HepG2 (cell line): ENCODE results near the gene GABRG3. TPM values are rescaled to one million over a fixed set of nuclear protein-coding genes. Genes with fewer than 3 reads are reported as not detected.

Source experiments
- ATAC-seq: fragments of 200-7000 bp; cut with Tn5 transposase; 3 replicates; pipeline ENCODE4 v1.9.1; 2020; ENCODE audit warnings: mild to moderate bottlenecking, moderate library complexity
- BruUV-seq: library from RNA; stranded (reverse); fragments of 400-500 nt; replicated peaks from 2 replicates; lab custom pipeline; 2021; lab: Mats Ljungman, UMichigan
- CTCF ChIA-PET: fragments of 300-600 bp; formaldehyde crosslinking; extraction: SDS; loops from one replicate; lab custom pipeline; 2021; ENCODE audit warnings: low total read pairs, inconsistent platforms, low intra/inter-chr PET ratio; lab: Yijun Ruan, JAX
- POLR2A ChIA-PET: fragments of 350-600 bp; sonication (Branson Sonifier 250); formaldehyde crosslinking; loops from one replicate; lab custom pipeline; 2020; ENCODE audit warnings: antibody characterized with exemption, inconsistent platforms; lab: Yijun Ruan, JAX
- DNase-seq: peaks from one replicate; pipeline ENCODE4 v3.0.0-alpha.2; 2015; ENCODE audit warnings: low spot score
- FAIRE-seq: peaks from 3 replicates; lab custom pipeline; 2011; peaks lifted over from hg19 to GRCh38; lab: Jason Lieb, UNC
- H2AFZ ChIP-seq: one replicate; pipeline ENCODE4 v1.6.1; 2011; ENCODE audit warnings: low read length, inconsistent platforms
- H3K27ac ChIP-seq: fragments of 300-600 bp; 3 replicates; pipeline ENCODE4 v1.8.0; 2011; ENCODE audit warnings: mixed run types, mild to moderate bottlenecking, mixed read lengths, low read length, inconsistent platforms; ENCODE audit not compliant: insufficient read depth; ENCODE audit errors: extremely low read length
- H3K27me3 ChIP-seq, 2 experiments: fragments of 200-600 bp in 1 of 2; 2 replicates in 1 of 2; 3 replicates in 1 of 2; pipeline versions ENCODE4 v1.6.0 to v1.8.0; 2011; ENCODE audit warnings: low read length in 2 of 2, mild to moderate bottlenecking in 2 of 2, moderate library complexity in 2 of 2, inconsistent platforms in 1 of 2; ENCODE audit not compliant: insufficient read depth in 2 of 2, control insufficient read depth in 1 of 2
- H3K36me3 ChIP-seq, 2 experiments: fragments of 200-600 bp in 1 of 2; replicated peaks in 1 of 2; 2 replicates in 1 of 2; 3 replicates in 1 of 2; pipeline versions ENCODE4 v1.5.1 to v1.8.0; 2011; ENCODE audit warnings: low read length in 2 of 2, inconsistent platforms in 1 of 2; ENCODE audit not compliant: insufficient read depth in 2 of 2, control insufficient read depth in 1 of 2
- H3K4me1 ChIP-seq: 2 replicates; pipeline ENCODE4 v1.5.1; 2012; ENCODE audit warnings: low read length, inconsistent platforms; ENCODE audit not compliant: insufficient read depth
- H3K4me2 ChIP-seq: 2 replicates; pipeline ENCODE4 v1.6.0; 2011; ENCODE audit warnings: low read depth, low read length, inconsistent platforms
- H3K4me3 ChIP-seq, 3 experiments: fragments of 200-600 bp in 1 of 3; sonication (generic), shearing (Covaris generic) in 1 of 3; replicated peaks in 1 of 3; 2 replicates each; pipeline ENCODE4 v1.5.1; 2011 to 2016; ENCODE audit warnings: low read length in 3 of 3, inconsistent platforms in 2 of 3, low read depth in 2 of 3, mild to moderate bottlenecking in 2 of 3, control low read depth in 1 of 3, mixed read lengths in 1 of 3; ENCODE audit not compliant: insufficient read depth in 1 of 3
- H3K79me2 ChIP-seq: one replicate; pipeline ENCODE4 v1.6.1; 2011; ENCODE audit warnings: low read length, inconsistent platforms; ENCODE audit not compliant: insufficient read depth
- H3K9ac ChIP-seq: 2 replicates; pipeline ENCODE4 v1.6.0; 2011; ENCODE audit warnings: mild to moderate bottlenecking, low read depth, low read length, inconsistent platforms; ENCODE audit not compliant: insufficient read depth
- H3K9me3 ChIP-seq: 2 replicates; pipeline ENCODE4 v1.5.1; 2012; ENCODE audit warnings: mild to moderate bottlenecking, low read length
- H4K20me1 ChIP-seq: 2 replicates; pipeline ENCODE4 v1.6.0; 2011; ENCODE audit warnings: inconsistent platforms, mild to moderate bottlenecking, low read length, moderate library complexity; ENCODE audit not compliant: insufficient read depth
- BHLHE40 ChIP-seq: IDR thresholded peaks from 2 replicates; pipeline ENCODE4 v1.6.1; 2011; ENCODE audit warnings: low read length, improper control_type of control experiment
- CEBPB ChIP-seq: IDR thresholded peaks from 2 replicates; pipeline ENCODE4 v1.6.1; 2011; ENCODE audit warnings: low read depth, low read length, improper control_type of control experiment, borderline replicate concordance
- CTCF ChIP-seq: sonication (generic); formaldehyde crosslinking; IDR thresholded peaks from 2 replicates; pipeline ENCODE4 v1.5.0; 2020; ENCODE audit warnings: mild to moderate bottlenecking, missing genetic modification reagents, moderate library complexity
- FOXA1 ChIP-seq, 2 experiments: fragments of 450-650 bp in 1 of 2; sonication (generic) in 1 of 2; formaldehyde crosslinking in 1 of 2; IDR thresholded peaks; 2 replicates each; pipeline versions ENCODE4 v1.4.0 to v1.6.1; 2016 to 2020; ENCODE audit warnings: missing genetic modification reagents in 1 of 2
- HNF4A ChIP-seq: sonication (generic); formaldehyde crosslinking; IDR thresholded peaks from 2 replicates; pipeline ENCODE4 v1.4.0; 2020; ENCODE audit warnings: missing genetic modification reagents
- RBAK ChIP-seq: sonication (generic); formaldehyde crosslinking; IDR thresholded peaks from 2 replicates; pipeline ENCODE4 v1.5.1; 2020; ENCODE audit warnings: mild to moderate bottlenecking, missing genetic modification reagents
- SP2 ChIP-seq: sonication (generic); formaldehyde crosslinking; IDR thresholded peaks from 2 replicates; pipeline ENCODE4 v1.5.1; 2020; ENCODE audit warnings: mild to moderate bottlenecking, missing genetic modification reagents
- USF2 ChIP-seq, 2 experiments: sonication (generic) in 1 of 2; formaldehyde crosslinking in 1 of 2; IDR thresholded peaks; 2 replicates each; pipeline versions ENCODE4 v1.5.1 to v1.6.1; 2011 to 2020; ENCODE audit warnings: borderline replicate concordance in 1 of 2, low read depth in 1 of 2, low read length in 1 of 2, mild to moderate bottlenecking in 1 of 2, missing genetic modification reagents in 1 of 2, moderate library complexity in 1 of 2
- ZNF12 ChIP-seq: sonication (generic); formaldehyde crosslinking; IDR thresholded peaks from 2 replicates; pipeline ENCODE4 v1.5.0; 2020; ENCODE audit warnings: missing genetic modification reagents
- ZNF317 ChIP-seq: sonication (generic); formaldehyde crosslinking; IDR thresholded peaks from 2 replicates; pipeline ENCODE4 v1.5.0; 2020; ENCODE audit warnings: mild to moderate bottlenecking, missing genetic modification reagents
- ZNF720 ChIP-seq: sonication (generic); formaldehyde crosslinking; IDR thresholded peaks from 2 replicates; pipeline ENCODE4 v1.4.0; 2020; ENCODE audit warnings: missing genetic modification reagents
- WGBS: methylation state at CpG from one replicate; pipeline ENCODE4 v1.1.6; 2017; ENCODE audit warnings: low lambda C conversion rate; 5-methylcytosine and 5-hydroxymethylcytosine counted together
- in situ Hi-C: cut with HindIII; loops from 2 replicates; pipeline ENCODE4 v1.10.0; 2017; ENCODE audit warnings: low pct_unique_long_range_greater_than_20kb; ENCODE audit not compliant: extremely low pct_ligation_motif_present
- intact Hi-C: fragments of 100-400 bp; cut with micrococcal nuclease; formaldehyde crosslinking; loops from one replicate; pipeline ENCODE4 v1.10.0; 2022; ENCODE audit not compliant: unreplicated experiment
- polyA plus RNA-seq, 8 experiments: library from polyadenylated mRNA; depleted of rRNA in 3 of 8; stranded (reverse) in 7 of 8; unstranded in 1 of 8; fragments of >200 nt; fragmentation: Illumina TruSeq in 4 of 8; extraction: Trizol in 4 of 8; gene quantifications; 2 replicates each; pipeline versions ENCODE4 v1.2.1 to v1.2.3, GENCODE V29; 2011 to 2016; ENCODE audit warnings: low read depth in 4 of 8, missing spikeins in 1 of 8, mixed read lengths in 1 of 8; ENCODE audit not compliant: insufficient read depth in 1 of 8
- total RNA-seq, 5 experiments: library from RNA; depleted of rRNA; stranded (reverse); fragments of >200 nt; fragmentation: Illumina TruSeq; extraction: Trizol; gene quantifications; 2 replicates each; pipeline ENCODE4 v1.2.3, GENCODE V29; 2016; ENCODE audit warnings: low read depth in 1 of 5

GABRG3 gene
- total and polyA plus RNA-seq, 2 of the 13 experiments (the other 11 are each of a cell fraction or from before 2014, with no cell fraction given) = not detected

DNA sequence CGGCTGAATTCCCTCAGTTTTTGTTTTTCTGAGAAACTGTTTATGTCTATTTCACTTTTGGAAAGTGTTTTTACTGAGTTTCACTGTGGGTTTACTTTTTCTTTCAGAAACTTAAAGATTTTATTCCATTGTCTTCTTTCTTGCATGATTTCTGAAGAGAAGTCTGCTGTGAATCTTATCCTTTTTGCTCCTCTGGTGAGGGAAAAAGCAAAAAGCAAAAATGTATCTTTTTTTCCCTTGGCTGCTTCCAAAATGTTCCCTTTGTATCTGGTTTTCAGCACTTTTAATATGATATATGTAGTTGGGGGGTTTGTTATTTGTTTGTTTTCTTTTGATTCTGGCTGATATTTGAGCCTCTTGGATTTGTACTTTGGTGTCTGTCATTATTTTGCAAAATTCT is 538.0 kb downstream of the GABRG3 start:
- Histone ChIP-seq H3K4me2 (no peak overlapping the region), H3K4me1 (no peaks in the 10 kb centered on the region), H3K27ac (no peak overlapping the region), H4K20me1 (no peaks in the 10 kb centered on the region), H3K9me3 (peaks cover 68% of the 10 kb centered on the region), H3K79me2 (no peaks in the 10 kb centered on the region), H3K4me3 (no peak overlapping the region), H3K9ac (no peak overlapping the region)
- intact Hi-C loops = no loop called here
- DNase-seq = no peak
- in situ Hi-C loops = no loop called here
- 0% methylated on average over 1 of the region's 1 CpG for WGBS
- CTCF ChIA-PET = no interaction called here
- no peak for TF ChIP-seq ZNF720
- peak; percentile 96 for TF ChIP-seq ZNF317 (CRISPR knock-in tag)
- TF ChIP-seq, all 625 proteins: peak for 1
- Histone ChIP-seq H3K36me3 (no peaks in the 10 kb centered on the region), H2AFZ (no peak overlapping the region), H3K27me3 (no peaks in the 10 kb centered on the region)
- FAIRE-seq (no peak), ATAC-seq (no peak)
- BruUV-seq = no TSS peak
- POLR2A ChIA-PET = no interaction called here

DNA sequence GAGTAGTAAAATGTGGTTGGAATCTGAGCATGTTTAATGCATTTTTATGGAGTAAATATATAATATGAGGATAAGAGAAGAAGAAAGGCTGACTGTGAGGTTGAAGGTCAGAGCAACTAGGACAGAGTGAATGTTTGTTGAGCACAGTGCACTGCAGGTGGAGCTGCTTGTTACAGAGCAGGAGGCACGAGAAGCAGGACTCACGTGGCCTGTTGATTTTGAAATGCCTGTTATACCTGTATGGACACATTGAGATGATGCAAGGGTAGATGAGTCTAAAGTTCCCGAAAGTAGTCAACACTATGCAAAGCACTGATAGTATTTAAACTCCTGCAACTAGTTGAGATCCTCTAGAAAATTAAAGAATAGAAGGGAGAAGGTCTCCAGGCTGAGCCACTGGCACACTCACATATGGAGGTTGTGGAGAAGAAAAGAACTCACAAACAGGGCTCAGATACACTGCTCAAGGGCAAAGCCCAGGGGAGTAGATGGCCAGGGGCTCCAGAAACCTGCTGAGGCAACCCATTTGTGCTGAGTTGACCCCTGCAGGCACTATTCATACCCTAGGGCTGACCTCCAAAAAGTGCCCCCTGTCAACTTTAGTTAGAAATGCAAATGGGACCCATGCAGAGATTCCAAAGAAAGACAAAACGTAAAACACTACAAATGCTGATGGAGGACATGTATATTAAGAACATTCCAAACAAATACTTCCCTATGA is 541.5 kb downstream of the GABRG3 start:
- DNase-seq (peak; percentile 1), ATAC-seq (peak; percentile 58; the same call in 2 of the 3 replicates), FAIRE-seq (no peak)
- POLR2A ChIA-PET = no interaction called here
- H3K9ac ChIP-seq = no peak overlapping the region
- intact Hi-C loops = no loop called here
- CTCF ChIA-PET = no interaction called here
- no peaks in the 10 kb centered on the region for H4K20me1 ChIP-seq
- peaks cover 56% of the 10 kb centered on the region for H3K9me3 ChIP-seq
- no peak overlapping the region for H3K4me2 ChIP-seq
- no peaks in the 10 kb centered on the region for H3K79me2 ChIP-seq
- in situ Hi-C loops = no loop called here
- no peak overlapping the region for H2AFZ ChIP-seq
- no peaks in the 10 kb centered on the region for H3K4me1 ChIP-seq
- no peaks in the 10 kb centered on the region for H3K36me3 ChIP-seq
- BruUV-seq = no TSS peak
- WGBS = under 1% methylated on average over 4 of the region's 4 CpGs
- H3K4me3 ChIP-seq = no peak overlapping the region
- H3K27ac ChIP-seq = no peak overlapping the region
- no peaks in the 10 kb centered on the region for H3K27me3 ChIP-seq
- TF ChIP-seq SP2 (CRISPR knock-in tag) (no peak), RBAK (CRISPR knock-in tag) (peak; percentile 96), BHLHE40 (0 out of 2 replicates have a peak, but pooled peaks have one; percentile 20), ZNF12 (CRISPR knock-in tag) (peak; percentile 43; the same call in 1 of the 2 replicates), CTCF (CRISPR knock-in tag) (0 out of 2 replicates have a peak, but pooled peaks have one; percentile 16), HNF4A (CRISPR knock-in tag) (peak; percentile 48; the same call in 1 of the 2 replicates), CEBPB (peak; percentile 21; the same call in 1 of the 2 replicates), FOXA1 (IDR thresholded peaks at IDR 0.05) (no peak), FOXA1 (CRISPR knock-in tag; IDR thresholded peaks at IDR 0.05) (0 out of 2 replicates have a peak, but pooled peaks have one; percentile 26), USF2 (IDR thresholded peaks at IDR 0.05; ENCODE audit: low read depth, low read length) (no peak; the same call in 1 of the 2 replicates), USF2 (CRISPR knock-in tag; IDR thresholded peaks at IDR 0.05; ENCODE audit: borderline replicate concordance) (peak; percentile 23; the same call in 1 of the 2 replicates)
